HG03342 (cell line): ENCODE measurements around the gene CA4.
"Not testable (repeated sequence)": the region's sequence is repeated elsewhere in the genome, so short reads cannot be mapped to it uniquely, and the experiment has no call there.

Source experiments
- ATAC-seq: cut with Tn5 transposase; IDR thresholded peaks from one replicate; pipeline ENCODE4 v1.9.1; 2021; ENCODE audit warnings: mild to moderate bottlenecking, moderate library complexity; ENCODE audit not compliant: unreplicated experiment

Gene CA4

GRCh38 chr17:60171753-60172079, 21.9 kb downstream of the CA4 start:
- ATAC-seq = no peak

GRCh38 chr17:60173304-60173819, 23.6 kb downstream of the CA4 start:
- no peak for ATAC-seq

GRCh38 chr17:60174035-60174434, 24.3 kb downstream of the CA4 start:
- no peak for ATAC-seq

- not testable (repeated sequence) for ATAC-seq
Measured at GRCh38 chr17:60174767-60175166, 25.0 kb downstream of the CA4 start.

GRCh38 chr17:60176763-60177162, 27.0 kb downstream of the CA4 start:
- ATAC-seq = not testable (repeated sequence)

- not testable (repeated sequence) for ATAC-seq
Measured at GRCh38 chr17:60178180-60178579, 28.4 kb downstream of the CA4 start.

GRCh38 chr17:60180380-60180779, 30.6 kb downstream of the CA4 start:
- not testable (repeated sequence) for ATAC-seq

- not testable (repeated sequence) for ATAC-seq
Measured at GRCh38 chr17:60186372-60186771, 36.6 kb downstream of the CA4 start.

GRCh38 chr17:60186846-60187745, 37.3 kb downstream of the CA4 start:
- ATAC-seq = not testable (repeated sequence)

- ATAC-seq = no peak
Measured at GRCh38 chr17:60188759-60189158, 39.0 kb downstream of the CA4 start.

GRCh38 chr17:60190032-60190431, 40.3 kb downstream of the CA4 start:
- not testable (repeated sequence) for ATAC-seq

GRCh38 chr17:60193032-60193431, 43.3 kb downstream of the CA4 start:
- ATAC-seq = not testable (repeated sequence)

- no peak for ATAC-seq
Measured at GRCh38 chr17:60193482-60193881, 43.7 kb downstream of the CA4 start.

- ATAC-seq = not testable (repeated sequence)
Measured at GRCh38 chr17:60194141-60194540, 44.4 kb downstream of the CA4 start.

- ATAC-seq = not testable (repeated sequence)
Measured at GRCh38 chr17:60198630-60199029, 48.9 kb downstream of the CA4 start.

GRCh38 chr17:60205782-60206181, 56.0 kb downstream of the CA4 start:
- not testable (repeated sequence) for ATAC-seq

GRCh38 chr17:60208302-60208701, 58.5 kb downstream of the CA4 start:
- not testable (repeated sequence) for ATAC-seq
